ENCODE results near the gene MRPS35. TPM values are rescaled to one million over a fixed set of nuclear protein-coding genes. Genes with fewer than 3 reads are reported as not detected.

MRPS35 gene
- total and polyA plus RNA-seq, 2 experiments from 2014 or later = 67.4 to 88.1 TPM

- H3K27me3 ChIP-seq = no peaks in the 10 kb centered on the region
- WGBS (ENCODE audit: low lambda C conversion rate, missing lambda C conversion rate) = 88% methylated on average over 4 of the region's 4 CpGs
- TF ChIP-seq EZH2 (IDR thresholded peaks at IDR 0.05; ENCODE audit: borderline replicate concordance) = no peak
- TF ChIP-seq EZH2phosphoT487 (IDR thresholded peaks at IDR 0.05; ENCODE audit: low read depth, severe bottlenecking, unreplicated experiment) = no peak
- TF ChIP-seq CTCF (IDR thresholded peaks at IDR 0.05; ENCODE audit: poor library complexity) = no peak
Observed at GRCh38 chr12:27802511-27802910, 91.9 kb downstream of the MRPS35 start.

GRCh38 chr12:27802936-27803335 is 92.3 kb downstream of the MRPS35 start:
- H3K27me3 ChIP-seq = no peaks in the 10 kb centered on the region
- H3K9me2 ChIP-seq (replicated peaks; ENCODE audit: insufficient read depth) = no peaks in the 10 kb centered on the region
- no peaks in the 10 kb centered on the region for H3K36me3 ChIP-seq (replicated peaks; ENCODE audit: insufficient read depth, low read depth)
- TF ChIP-seq EZH2 (IDR thresholded peaks at IDR 0.05; ENCODE audit: borderline replicate concordance) = no peak
- no peak for TF ChIP-seq CTCF (IDR thresholded peaks at IDR 0.05; ENCODE audit: poor library complexity)
- no peak for TF ChIP-seq EZH2phosphoT487 (IDR thresholded peaks at IDR 0.05; ENCODE audit: low read depth, severe bottlenecking, unreplicated experiment)
- H3K4me1 ChIP-seq (ENCODE audit: insufficient read depth) = no peaks in the 10 kb centered on the region
- H3K9me3 ChIP-seq (ENCODE audit: low read depth) = no peaks in the 10 kb centered on the region
- H2AFZ ChIP-seq = no peak overlapping the region
- H3K4me2 ChIP-seq = no peak overlapping the region
- no peak overlapping the region for H3K27ac ChIP-seq
- H3K79me2 ChIP-seq = no peaks in the 10 kb centered on the region
- WGBS (ENCODE audit: low lambda C conversion rate, missing lambda C conversion rate) = 94% methylated on average over 2 of the region's 2 CpGs
- no peak for DNase-seq (ENCODE audit: low spot score)
- no peak overlapping the region for H3K4me3 ChIP-seq
- H4K20me1 ChIP-seq (ENCODE audit: insufficient read depth, poor library complexity, severe bottlenecking) = no peaks in the 10 kb centered on the region

More at GRCh38 chr12:27802511-27802910, 91.9 kb downstream of the MRPS35 start:
- DNase-seq (ENCODE audit: low spot score) = no peak
- H2AFZ ChIP-seq = no peak overlapping the region
- no peaks in the 10 kb centered on the region for H3K4me1 ChIP-seq (ENCODE audit: insufficient read depth)
- H3K9me3 ChIP-seq (ENCODE audit: low read depth) = no peaks in the 10 kb centered on the region
- no peaks in the 10 kb centered on the region for H3K36me3 ChIP-seq (replicated peaks; ENCODE audit: insufficient read depth, low read depth)
- no peaks in the 10 kb centered on the region for H3K9me2 ChIP-seq (replicated peaks; ENCODE audit: insufficient read depth)
- no peaks in the 10 kb centered on the region for H3K79me2 ChIP-seq
- H3K4me2 ChIP-seq = no peak overlapping the region
- H3K4me3 ChIP-seq = no peak overlapping the region
- no peaks in the 10 kb centered on the region for H4K20me1 ChIP-seq (ENCODE audit: insufficient read depth, poor library complexity, severe bottlenecking)
- H3K27ac ChIP-seq = no peak overlapping the region

GRCh38 chr12:27805238-27805637 is 94.6 kb downstream of the MRPS35 start:
- TF ChIP-seq CTCF (IDR thresholded peaks at IDR 0.05; ENCODE audit: poor library complexity) = no peak
- no peak for TF ChIP-seq EZH2phosphoT487 (IDR thresholded peaks at IDR 0.05; ENCODE audit: low read depth, severe bottlenecking, unreplicated experiment)
- TF ChIP-seq EZH2 (IDR thresholded peaks at IDR 0.05; ENCODE audit: borderline replicate concordance) = no peak
- no peaks in the 10 kb centered on the region for H3K27me3 ChIP-seq
- no peaks in the 10 kb centered on the region for H3K36me3 ChIP-seq (replicated peaks; ENCODE audit: insufficient read depth, low read depth)
- no peak overlapping the region for H3K4me2 ChIP-seq
- no peaks in the 10 kb centered on the region for H3K9me2 ChIP-seq (replicated peaks; ENCODE audit: insufficient read depth)
- no peak overlapping the region for H3K4me3 ChIP-seq
- H3K79me2 ChIP-seq = no peaks in the 10 kb centered on the region
- no peaks in the 10 kb centered on the region for H3K4me1 ChIP-seq (ENCODE audit: insufficient read depth)
- DNase-seq (ENCODE audit: low spot score) = no peak
- WGBS (ENCODE audit: low lambda C conversion rate, missing lambda C conversion rate) = 50% methylated on average over 1 of the region's 1 CpG
- no peak overlapping the region for H3K27ac ChIP-seq
- H4K20me1 ChIP-seq (ENCODE audit: insufficient read depth, poor library complexity, severe bottlenecking) = no peaks in the 10 kb centered on the region
- no peaks in the 10 kb centered on the region for H3K9me3 ChIP-seq (ENCODE audit: low read depth)
- H2AFZ ChIP-seq = no peak overlapping the region

Small RNAs within 50 kb of the gene (small RNA-seq; reads per million reads assigned to genes)
- not detected for gene RF00019

Other genes starting within 250 kb of the MRPS35 start
- gene PPFIBP1, start 186.6 kb upstream of the MRPS35 start, total RNA-seq = 38.6 and 42.4 TPM in 2 replicates
- 23.9 and 26.1 TPM in 2 replicates for gene PPFIBP1, start 186.6 kb upstream of the MRPS35 start, polyA plus RNA-seq
- gene REP15, start 14.4 kb upstream of the MRPS35 start, total RNA-seq = 1.6 and 4.7 TPM in 2 replicates
- gene REP15, start 14.4 kb upstream of the MRPS35 start, polyA plus RNA-seq = 0.43 and 1.2 TPM in 2 replicates
- 14.4 and 18.3 TPM in 2 replicates for gene KLHL42, start 69.4 kb downstream of the MRPS35 start, total RNA-seq
- gene KLHL42, start 69.4 kb downstream of the MRPS35 start, polyA plus RNA-seq = 13.5 and 20.5 TPM in 2 replicates
- 0.63 TPM in 1 of 2 replicates, not detected in the other for gene MANSC4, start 69.4 kb downstream of the MRPS35 start, total RNA-seq
- not detected in 2 replicates for gene MANSC4, start 69.4 kb downstream of the MRPS35 start, polyA plus RNA-seq

All from hepatocyte (in vitro differentiated cells).